H1 (cell line): ENCODE measurements around the gene SPACA5. TPM values are rescaled to one million over a fixed set of nuclear protein-coding genes. Genes with fewer than 3 reads are reported as not detected.
A peak's percentile ranks its signal among the peaks of the same experiment; 100 is the strongest.

Experiments
- CTCF ChIA-PET: fragments of 300-600 bp; sonication (Branson Sonifier 250); formaldehyde crosslinking; loops from one replicate; lab custom pipeline; 2021; ENCODE audit not compliant: partially characterized antibody; lab: Charles Lee
- POLR2A ChIA-PET: fragments of 300-600 bp; sonication (Branson Sonifier 250); formaldehyde crosslinking; loops from one replicate; lab custom pipeline; 2021; ENCODE audit warnings: inconsistent platforms; ENCODE audit not compliant: partially characterized antibody; lab: Charles Lee
- DNase-seq, 2 experiments: peaks; one replicate each; pipeline versions ENCODE4 v3.0.0 to v3.0.0-alpha.2; 2010 to 2022; ENCODE audit warnings: low spot score in 2 of 2, low read depth in 1 of 2, mixed read lengths in 1 of 2
- FAIRE-seq: peaks from 2 replicates; lab custom pipeline; 2011; peaks lifted over from hg19 to GRCh38; lab: Jason Lieb, UNC
- H2AFZ ChIP-seq: 2 replicates; pipeline ENCODE4 v1.8.1; 2012; ENCODE audit warnings: low read length, inconsistent platforms
- H2AK5ac ChIP-seq: 2 replicates; pipeline ENCODE4 v1.6.1; 2013; ENCODE audit warnings: low read depth, low read length
- H2BK120ac ChIP-seq: replicated peaks from 2 replicates; pipeline ENCODE3; 2013; ENCODE audit warnings: low read depth, low read length, inconsistent platforms
- H2BK12ac ChIP-seq: 2 replicates; pipeline ENCODE4 v1.6.1; 2013; ENCODE audit warnings: low read depth, low read length
- H2BK15ac ChIP-seq: 2 replicates; pipeline ENCODE4 v1.6.1; 2013; ENCODE audit warnings: low read length
- H2BK20ac ChIP-seq: 2 replicates; pipeline ENCODE4 v1.6.1; 2013; ENCODE audit warnings: low read length
- H2BK5ac ChIP-seq: 2 replicates; pipeline ENCODE4 v1.6.1; 2013; ENCODE audit warnings: low read depth, low read length
- H3K14ac ChIP-seq: 2 replicates; pipeline ENCODE4 v1.6.1; 2013; ENCODE audit warnings: inconsistent platforms; ENCODE audit not compliant: insufficient read length
- H3K18ac ChIP-seq: 2 replicates; pipeline ENCODE4 v1.6.1; 2013; ENCODE audit warnings: low read length; ENCODE audit errors: extremely low read depth
- H3K23ac ChIP-seq: 2 replicates; pipeline ENCODE4 v1.6.1; 2013; ENCODE audit warnings: inconsistent platforms; ENCODE audit not compliant: insufficient read length
- H3K23me2 ChIP-seq: 2 replicates; pipeline ENCODE4 v1.6.1; 2013; ENCODE audit warnings: low read depth, low read length
- H3K27ac ChIP-seq: 2 replicates; pipeline ENCODE4 v1.6.1; 2011; ENCODE audit warnings: low read depth, low read length, inconsistent platforms
- H3K27me3 ChIP-seq, 4 experiments: replicated peaks in 1 of 4; 1 replicate in 1 of 4; 2 replicates in 3 of 4; pipeline versions ENCODE4 v1.6.1 to v1.8.1; 2011 to 2013; ENCODE audit warnings: low read length in 3 of 4, mild to moderate bottlenecking in 3 of 4, inconsistent platforms in 2 of 4, mixed read lengths in 2 of 4, moderate library complexity in 1 of 4; ENCODE audit not compliant: control insufficient read depth in 3 of 4, insufficient read depth in 3 of 4; ENCODE audit errors: extremely low read depth in 1 of 4
- H3K36me3 ChIP-seq, 4 experiments: 2 replicates each; pipeline versions ENCODE4 v1.6.1 to v1.8.1; 2011 to 2013; ENCODE audit warnings: mild to moderate bottlenecking in 4 of 4, low read length in 3 of 4, moderate library complexity in 2 of 4, control low read depth in 1 of 4, inconsistent platforms in 1 of 4; ENCODE audit not compliant: insufficient read depth in 4 of 4, control insufficient read depth in 2 of 4
- H3K4ac ChIP-seq: replicated peaks from 2 replicates; pipeline ENCODE3; 2013; ENCODE audit warnings: low read length, low read depth, mixed read lengths, inconsistent platforms; ENCODE audit not compliant: insufficient read length
- H3K4me1 ChIP-seq, 4 experiments: replicated peaks in 1 of 4; 1 replicate in 1 of 4; 2 replicates in 3 of 4; pipeline versions ENCODE4 v1.6.1 to v1.8.1; 2011 to 2013; ENCODE audit warnings: low read length in 3 of 4, inconsistent platforms in 2 of 4, mixed read lengths in 1 of 4; ENCODE audit not compliant: insufficient read depth in 4 of 4, control insufficient read depth in 3 of 4
- H3K4me2 ChIP-seq, 2 experiments: 2 replicates each; pipeline versions ENCODE4 v1.6.1 to v1.8.1; 2011 to 2013; ENCODE audit warnings: low read depth in 2 of 2, low read length in 2 of 2, control low read depth in 1 of 2, inconsistent platforms in 1 of 2, mild to moderate bottlenecking in 1 of 2; ENCODE audit not compliant: insufficient read depth in 1 of 2
- H3K4me3 ChIP-seq, 4 experiments: fragments of 200-600, 300-600 bp in 1 of 4; sonication (generic), shearing (Covaris generic), sonication (Bioruptor Twin) in 1 of 4; 2 replicates each; pipeline versions ENCODE4 v1.5.1 to v1.8.1; 2011 to 2016; ENCODE audit warnings: low read length in 4 of 4, low read depth in 3 of 4, control low read depth in 2 of 4, inconsistent platforms in 2 of 4, mild to moderate bottlenecking in 2 of 4, mixed read lengths in 1 of 4, moderate library complexity in 1 of 4; ENCODE audit not compliant: insufficient read depth in 2 of 4; ENCODE audit errors: extremely low read depth in 1 of 4
- H3K56ac ChIP-seq: replicated peaks from 2 replicates; pipeline ENCODE3; 2013; ENCODE audit warnings: low read depth, mild to moderate bottlenecking, mixed read lengths, low read length, inconsistent platforms; ENCODE audit not compliant: insufficient read length
- H3K79me1 ChIP-seq: 2 replicates; pipeline ENCODE4 v1.6.1; 2013; ENCODE audit warnings: low read depth, low read length, control low read depth
- H3K79me2 ChIP-seq, 2 experiments: 2 replicates each; pipeline versions ENCODE4 v1.6.1 to v1.8.1; 2012 to 2013; ENCODE audit warnings: low read length in 2 of 2, mild to moderate bottlenecking in 2 of 2, inconsistent platforms in 1 of 2; ENCODE audit not compliant: insufficient read depth in 2 of 2, control insufficient read depth in 1 of 2
- H3K9ac ChIP-seq, 4 experiments: replicated peaks in 1 of 4; 1 replicate in 1 of 4; 2 replicates in 3 of 4; pipeline versions ENCODE4 v1.6.1 to v1.8.1; 2011 to 2013; ENCODE audit warnings: low read depth in 3 of 4, low read length in 3 of 4, control low read depth in 2 of 4, mild to moderate bottlenecking in 2 of 4, moderate library complexity in 2 of 4, inconsistent platforms in 1 of 4; ENCODE audit errors: extremely low read depth in 1 of 4
- H3K9me3 ChIP-seq, 2 experiments: 2 replicates each; pipeline versions ENCODE4 v1.6.1 to v1.8.1; 2012 to 2013; ENCODE audit warnings: mild to moderate bottlenecking in 2 of 2, moderate library complexity in 2 of 2, control low read depth in 1 of 2, inconsistent platforms in 1 of 2, low read depth in 1 of 2, low read length in 1 of 2, mixed read lengths in 1 of 2; ENCODE audit not compliant: insufficient read depth in 2 of 2
- H4K20me1 ChIP-seq, 2 experiments: replicated peaks in 1 of 2; 2 replicates each; pipeline versions ENCODE3 to v1.8.1; 2011 to 2013; ENCODE audit warnings: inconsistent platforms in 2 of 2, low read length in 2 of 2, mild to moderate bottlenecking in 1 of 2; ENCODE audit not compliant: insufficient read depth in 2 of 2, control insufficient read depth in 1 of 2
- H4K5ac ChIP-seq: 2 replicates; pipeline ENCODE4 v1.6.1; 2013; ENCODE audit warnings: low read length, low read depth, mixed read lengths, inconsistent platforms; ENCODE audit not compliant: insufficient read length
- H4K8ac ChIP-seq: 2 replicates; pipeline ENCODE4 v1.8.0; 2013; ENCODE audit warnings: mild to moderate bottlenecking, moderate library complexity, low read length, inconsistent platforms; ENCODE audit not compliant: insufficient read depth; ENCODE audit errors: extremely low read depth
- H4K91ac ChIP-seq: replicated peaks from 2 replicates; pipeline ENCODE3; 2013; ENCODE audit warnings: low read length, mixed read lengths, inconsistent platforms; ENCODE audit not compliant: insufficient read length
- POLR2A ChIP-seq, 2 experiments: IDR thresholded peaks; 1 replicate in 1 of 2; 2 replicates in 1 of 2; pipeline ENCODE4 v1.6.1; 2011; ENCODE audit warnings: low read depth in 2 of 2, low read length in 2 of 2, mild to moderate bottlenecking in 2 of 2; ENCODE audit errors: control extremely low read depth in 1 of 2
- POLR2AphosphoS5 ChIP-seq: IDR thresholded peaks from 2 replicates; pipeline ENCODE4 v1.6.1; 2011; ENCODE audit warnings: low read depth, low read length
- WGBS, 2 experiments: shearing (Covaris generic) in 1 of 2; methylation state at CpG; one replicate each; pipeline versions ENCODE4 v1.1.6 to v1.1.7; 2013 to 2015; ENCODE audit warnings: low lambda C conversion rate in 2 of 2, mixed read lengths in 2 of 2, inconsistent platforms in 1 of 2, low coverage in 1 of 2, missing lambda C conversion rate in 1 of 2; ENCODE audit not compliant: insufficient replicate concordance in 2 of 2, insufficient coverage in 1 of 2, insufficient read length in 1 of 2; ENCODE audit errors: extremely low coverage in 1 of 2, missing lambda C conversion rate in 1 of 2; 5-methylcytosine and 5-hydroxymethylcytosine counted together
- polyA plus RNA-seq, 7 experiments: library from polyadenylated mRNA; depleted of rRNA in 3 of 7; stranded (reverse) in 5 of 7; unstranded in 2 of 7; fragments of >200 nt in 5 of 7; fragments of 200-250 nt in 2 of 7; gene quantifications; 1 replicate in 5 of 7; 2 replicates in 1 of 7; 4 replicates in 1 of 7; pipeline versions ENCODE4 v1.2.1 to v1.2.3, GENCODE V29; 2011 to 2013; ENCODE audit warnings: missing spikeins in 2 of 7, mixed read lengths in 2 of 7
- total RNA-seq: library from RNA; stranded (reverse); fragmentation: NEBNext Ultra II Directional; extraction: Animal tissue kit (Norgen Biotek cat#: 25700); gene quantifications from 2 replicates; pipeline ENCODE4 v1.2.1, GENCODE V29; 2021

SPACA5 gene
- total and polyA plus RNA-seq, 2 of the 8 experiments (the other 6 are each of a cell fraction or from before 2014, with no cell fraction given) = 0.26 TPM; not detected in 1

- Histone ChIP-seq H3K4me1 (no peaks in the 10 kb centered on the region), H2BK20ac (no peak overlapping the region), H4K5ac (no peak overlapping the region), H2AFZ (no peak overlapping the region), H3K18ac (no peak overlapping the region), H4K8ac (no peak overlapping the region), H2BK15ac (no peak overlapping the region), H3K4me2 (no peak overlapping the region), H3K27me3 (no peaks in the 10 kb centered on the region), H3K23me2 (no peaks in the 10 kb centered on the region; the same call in 1 of the 2 replicates), H3K79me2 (no peaks in the 10 kb centered on the region), H3K23ac (no peak overlapping the region), H3K14ac (no peak overlapping the region), H3K9me3 (peaks cover 34 to 35% of the 10 kb centered on the region in 2 experiments), H2AK5ac (no peak overlapping the region), H3K9ac (no peak overlapping the region), H2BK5ac (no peak overlapping the region), H4K91ac (no peak overlapping the region), H3K4me3 (no peak overlapping the region), H3K36me3 (peaks cover 0 to 35% (median 17%) of the 10 kb centered on the region in 4 experiments; a peak in 6 of 8 replicates), H4K20me1 (no peaks in the 10 kb centered on the region), H3K27ac (no peak overlapping the region), H2BK12ac (no peak overlapping the region), H3K56ac (no peak overlapping the region), H3K4ac (no peak overlapping the region), H3K79me1 (no peaks in the 10 kb centered on the region), H2BK120ac (no peak overlapping the region)
- 0 out of 2 replicates have a peak, but pooled peaks have one; percentile 19 for TF ChIP-seq POLR2AphosphoS5
- TF ChIP-seq POLR2A (IDR thresholded peaks at IDR 0.05; ENCODE audit: control extremely low read depth in 1 of 2, low read depth in 2 of 2, low read length in 2 of 2) = no peak
- DNase-seq = no peak
- ChIA-PET POLR2A (no interaction called here), CTCF (no interaction called here)
- FAIRE-seq = no peak
- whole genome bisulfite sequencing, 2 experiments = 94% methylated on average over 3 of the region's 3 CpGs; no CpG with 5 or more reads in 1 of the 2 experiments
Measured at GRCh38 chrX:47973235-47973634, 33.6 kb upstream of the SPACA5 start.
